ENCODE measurements around the gene BSG.
"Not testable (repeated sequence)": the region's sequence is repeated elsewhere in the genome, so short reads cannot be mapped to it uniquely, and the experiment has no call there.

BSG gene

DNA sequence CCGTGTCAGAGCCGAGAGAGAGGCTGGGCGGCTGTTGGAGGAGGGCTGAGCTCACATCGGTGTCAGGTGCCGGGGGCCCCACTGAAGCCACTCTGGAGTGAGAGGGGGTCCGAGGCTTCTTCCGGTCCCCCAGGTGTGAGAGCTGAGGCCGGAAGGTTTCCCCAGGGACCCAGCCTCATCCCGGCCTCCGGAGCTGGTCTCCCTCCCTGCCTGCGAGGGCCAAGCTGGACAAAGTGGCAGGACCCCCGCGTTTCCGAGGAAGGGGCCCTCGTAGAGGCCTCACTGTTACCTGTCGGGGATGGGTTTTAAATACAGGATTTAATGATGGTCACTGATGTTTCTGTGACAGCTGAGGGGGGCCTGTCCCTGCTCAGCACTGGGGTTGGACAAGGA is 23.9 kb downstream of the BSG start:
- no peak for DNase-seq
- in situ Hi-C loops (cut with HindIII; ENCODE audit: low pct_ligation_motif_present, low pct_unique_long_range_greater_than_20kb, low sequenced_read_pairs): no loop called here

GRCh38 chr19:597406-598315 is 25.3 kb downstream of the BSG start:
- in situ Hi-C loops (cut with HindIII; ENCODE audit: low pct_ligation_motif_present, low pct_unique_long_range_greater_than_20kb, low sequenced_read_pairs): no loop called here

DNA sequence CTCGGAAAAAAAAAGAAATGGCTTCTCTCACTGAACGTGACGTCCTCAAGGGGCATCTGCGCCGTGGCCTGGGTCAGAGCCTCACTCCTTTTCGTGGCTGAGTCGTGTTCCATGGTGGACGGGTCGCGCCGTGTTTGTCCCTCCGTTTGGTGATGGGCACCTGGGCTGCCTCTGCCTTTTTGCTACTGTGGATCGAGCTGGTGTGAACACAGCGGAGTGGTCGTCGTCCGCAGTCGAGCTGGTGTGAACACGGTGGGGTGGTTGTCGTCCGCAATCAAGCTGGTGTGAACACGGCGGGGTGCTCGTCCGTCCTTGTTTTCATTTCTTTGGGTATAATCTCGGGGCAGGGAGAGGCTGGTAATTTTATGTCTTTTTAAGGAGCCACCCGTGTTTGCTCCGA is 28.9 kb downstream of the BSG start:
- no peak for DNase-seq
- in situ Hi-C loops (cut with HindIII; ENCODE audit: low pct_ligation_motif_present, low pct_unique_long_range_greater_than_20kb, low sequenced_read_pairs): no loop called here

More at GRCh38 chr19:597406-598315, 25.3 kb downstream of the BSG start:
- DNase-seq: no peak

DNA sequence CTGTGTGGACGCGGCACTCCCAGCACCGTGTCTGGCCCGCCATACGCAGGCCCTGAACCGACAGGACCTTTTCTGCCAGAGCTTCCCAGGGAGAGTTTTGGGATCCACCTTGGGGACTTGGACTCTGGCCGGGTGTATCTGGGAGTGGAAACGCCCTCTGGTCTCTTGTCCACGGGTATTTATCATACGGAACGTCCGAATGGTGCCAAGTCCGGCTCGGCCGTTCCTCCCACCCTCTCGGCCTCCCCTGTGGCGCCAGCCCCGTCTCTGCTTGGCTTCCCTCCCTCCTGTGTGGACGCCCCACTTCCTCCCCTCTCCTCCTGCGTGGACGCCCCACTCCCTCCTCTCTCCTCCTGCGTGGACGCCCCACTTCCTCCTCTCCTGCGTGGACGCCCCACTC is 29.4 kb downstream of the BSG start:
- in situ Hi-C loops (cut with HindIII; ENCODE audit: low pct_ligation_motif_present, low pct_unique_long_range_greater_than_20kb, low sequenced_read_pairs): no loop called here
- DNase-seq: no peak

GRCh38 chr19:602391-603301 is 30.2 kb downstream of the BSG start:
- no peak for DNase-seq
- in situ Hi-C loops (cut with HindIII; ENCODE audit: low pct_ligation_motif_present, low pct_unique_long_range_greater_than_20kb, low sequenced_read_pairs): no loop called here

GRCh38 chr19:603302-603639 is 30.9 kb downstream of the BSG start:
- in situ Hi-C loops (cut with HindIII; ENCODE audit: low pct_ligation_motif_present, low pct_unique_long_range_greater_than_20kb, low sequenced_read_pairs); DNase-seq: not testable (repeated sequence)

- DNase-seq; in situ Hi-C loops (cut with HindIII; ENCODE audit: low pct_ligation_motif_present, low pct_unique_long_range_greater_than_20kb, low sequenced_read_pairs): not testable (repeated sequence)
Measured at GRCh38 chr19:603779-604178, 31.4 kb downstream of the BSG start.

GRCh38 chr19:604355-604754 is 32.0 kb downstream of the BSG start:
- DNase-seq: no peak
- in situ Hi-C loops (cut with HindIII; ENCODE audit: low pct_ligation_motif_present, low pct_unique_long_range_greater_than_20kb, low sequenced_read_pairs): no loop called here

DNA sequence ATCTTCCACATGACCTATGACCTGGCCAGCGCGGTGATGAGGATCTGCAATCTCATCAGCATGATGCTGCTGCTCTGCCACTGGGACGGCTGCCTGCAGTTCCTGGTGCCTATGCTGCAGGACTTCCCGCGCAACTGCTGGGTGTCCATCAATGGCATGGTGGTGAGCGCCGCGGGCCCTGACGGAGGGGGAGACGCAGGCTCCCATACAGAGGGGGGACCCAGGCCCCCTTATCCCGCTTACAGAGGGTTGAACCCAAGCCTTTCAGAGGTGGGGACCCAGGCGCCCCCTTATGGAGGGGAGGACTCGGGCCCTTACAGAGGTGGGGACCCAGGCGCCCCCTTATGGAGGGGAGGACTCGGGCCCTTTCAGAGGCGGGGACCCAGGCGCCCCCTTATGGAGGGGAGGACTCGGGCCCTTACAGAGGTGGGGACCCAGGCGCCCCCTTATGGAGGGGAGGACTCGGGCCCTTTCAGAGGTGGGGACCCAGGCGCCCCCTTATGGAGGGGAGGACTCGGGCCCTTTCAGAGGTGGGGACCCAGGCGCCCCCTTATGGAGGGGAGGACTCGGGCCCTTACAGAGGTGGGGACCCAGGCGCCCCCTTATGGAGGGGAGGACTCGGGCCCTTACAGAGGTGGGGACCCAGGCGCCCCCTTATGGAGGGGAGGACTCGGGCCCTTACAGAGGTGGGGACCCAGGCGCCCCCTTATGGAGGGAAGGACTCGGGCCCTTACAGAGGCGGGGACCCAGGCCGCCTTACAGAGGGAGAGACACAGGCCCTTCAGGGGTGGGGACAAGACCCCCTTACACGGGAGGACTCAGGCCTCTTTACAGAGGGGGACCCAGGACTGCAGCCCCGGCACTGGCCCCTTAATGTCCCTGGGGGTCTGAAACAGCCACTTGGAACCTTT is 32.9 kb downstream of the BSG start:
- DNase-seq; in situ Hi-C loops (cut with HindIII; ENCODE audit: low pct_ligation_motif_present, low pct_unique_long_range_greater_than_20kb, low sequenced_read_pairs): not testable (repeated sequence)

- in situ Hi-C loops (cut with HindIII; ENCODE audit: low pct_ligation_motif_present, low pct_unique_long_range_greater_than_20kb, low sequenced_read_pairs): no loop called here
- DNase-seq: no peak
Measured at GRCh38 chr19:607301-608154, 35.1 kb downstream of the BSG start.

DNA sequence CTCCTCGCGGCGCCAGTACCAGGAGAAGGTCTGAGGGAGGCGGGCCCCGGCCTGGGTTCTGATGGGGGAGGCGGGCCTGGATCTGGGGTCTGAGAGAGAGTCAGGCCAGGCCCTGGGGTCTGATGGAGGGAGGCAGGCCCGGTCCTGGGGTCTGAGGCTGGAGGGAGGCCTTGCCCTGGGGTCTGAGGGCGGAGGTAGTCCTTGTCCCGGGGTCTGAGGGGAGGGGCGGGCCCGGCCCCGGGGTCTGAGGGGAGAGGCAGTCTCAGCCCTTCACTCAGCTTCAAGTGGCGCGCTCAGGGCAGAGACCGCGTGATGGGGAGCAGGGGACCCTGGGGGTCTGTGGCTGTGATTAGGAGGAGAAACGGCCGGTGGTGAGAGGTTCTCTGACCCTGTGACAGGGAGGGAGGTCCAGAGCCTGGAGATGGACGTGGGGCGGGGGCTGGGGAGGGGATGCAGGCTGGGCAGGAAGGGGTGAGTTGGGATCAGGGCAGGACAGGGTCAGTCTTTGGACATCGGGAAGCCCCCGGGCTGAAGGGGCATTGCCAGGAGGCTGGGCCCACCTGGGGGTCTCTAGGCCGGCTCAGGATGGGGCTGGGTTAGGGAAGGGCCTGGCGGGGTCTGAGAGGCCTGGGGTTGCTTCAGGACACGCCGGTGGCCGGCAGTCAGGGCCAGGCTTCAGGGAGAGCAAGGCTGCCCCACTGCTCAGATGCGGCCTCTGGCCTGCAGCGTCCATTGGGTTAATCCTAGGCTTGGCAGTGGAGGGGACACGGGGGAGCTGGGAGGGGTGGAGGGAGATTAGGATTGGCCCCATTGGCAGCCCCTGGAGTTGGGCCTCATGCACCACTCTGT is 36.0 kb downstream of the BSG start:
- no peak for DNase-seq
- in situ Hi-C loops (cut with HindIII; ENCODE audit: low pct_ligation_motif_present, low pct_unique_long_range_greater_than_20kb, low sequenced_read_pairs): no loop called here

GRCh38 chr19:609004-609346 is 36.6 kb downstream of the BSG start:
- DNase-seq: no peak
- in situ Hi-C loops (cut with HindIII; ENCODE audit: low pct_ligation_motif_present, low pct_unique_long_range_greater_than_20kb, low sequenced_read_pairs): no loop called here

- DNase-seq: no peak
- in situ Hi-C loops (cut with HindIII; ENCODE audit: low pct_ligation_motif_present, low pct_unique_long_range_greater_than_20kb, low sequenced_read_pairs): no loop called here
Measured at GRCh38 chr19:610071-610800, 37.8 kb downstream of the BSG start.

DNA sequence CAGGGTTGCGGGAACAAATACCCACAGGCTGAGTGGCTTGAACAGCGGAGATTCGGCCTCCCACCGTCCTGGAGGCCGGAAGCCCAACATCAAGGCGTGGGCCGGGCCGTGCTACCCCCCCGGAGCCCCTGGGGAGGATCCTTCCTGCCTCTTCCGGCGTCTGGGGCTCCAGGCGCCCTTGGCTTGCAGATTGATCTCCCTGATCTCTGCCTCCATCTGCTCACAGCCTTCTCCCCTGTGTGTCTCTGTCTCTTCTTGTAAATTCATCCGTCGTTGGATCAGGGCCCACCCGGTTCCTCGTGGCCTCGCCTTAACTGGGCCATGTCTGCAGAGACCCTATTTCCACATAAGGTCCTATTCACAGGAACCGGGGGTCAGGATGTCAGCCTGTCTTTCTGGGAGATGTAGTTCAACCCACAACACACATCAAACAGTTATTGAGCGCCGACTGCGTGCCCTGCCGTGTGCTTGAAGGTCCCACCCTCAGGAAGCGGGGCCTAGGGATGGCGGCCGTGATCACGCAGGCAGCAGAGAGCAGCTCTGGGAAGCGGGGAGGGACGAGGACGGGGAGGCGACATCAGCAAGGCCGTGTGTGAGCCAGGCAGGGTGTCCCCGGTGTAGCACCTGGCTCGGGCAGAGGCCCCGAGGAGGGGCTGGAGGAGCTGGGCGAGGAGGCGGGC is 38.5 kb downstream of the BSG start:
- in situ Hi-C loops (cut with HindIII; ENCODE audit: low pct_ligation_motif_present, low pct_unique_long_range_greater_than_20kb, low sequenced_read_pairs): no loop called here
- no peak for DNase-seq

DNA sequence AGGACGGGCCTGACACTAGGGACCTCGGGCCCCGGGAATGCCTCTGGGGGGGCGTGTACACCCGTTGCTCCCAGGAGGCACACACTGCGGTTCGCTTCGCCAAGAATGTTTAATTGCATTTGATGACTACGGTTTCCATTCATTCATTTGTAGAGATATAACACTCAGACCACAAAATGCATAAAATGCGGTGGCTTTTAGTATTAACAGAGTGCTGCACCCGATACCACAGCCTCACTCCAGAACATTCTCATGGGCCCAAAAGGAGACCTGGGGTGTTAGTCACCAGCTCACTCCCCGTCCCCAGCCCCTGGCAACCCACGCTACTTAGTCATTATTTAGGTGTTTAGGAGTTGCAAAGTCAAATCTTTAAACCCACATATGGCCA is 39.1 kb downstream of the BSG start:
- in situ Hi-C loops (cut with HindIII; ENCODE audit: low pct_ligation_motif_present, low pct_unique_long_range_greater_than_20kb, low sequenced_read_pairs): no loop called here
- peak; percentile 24 for DNase-seq

DNA sequence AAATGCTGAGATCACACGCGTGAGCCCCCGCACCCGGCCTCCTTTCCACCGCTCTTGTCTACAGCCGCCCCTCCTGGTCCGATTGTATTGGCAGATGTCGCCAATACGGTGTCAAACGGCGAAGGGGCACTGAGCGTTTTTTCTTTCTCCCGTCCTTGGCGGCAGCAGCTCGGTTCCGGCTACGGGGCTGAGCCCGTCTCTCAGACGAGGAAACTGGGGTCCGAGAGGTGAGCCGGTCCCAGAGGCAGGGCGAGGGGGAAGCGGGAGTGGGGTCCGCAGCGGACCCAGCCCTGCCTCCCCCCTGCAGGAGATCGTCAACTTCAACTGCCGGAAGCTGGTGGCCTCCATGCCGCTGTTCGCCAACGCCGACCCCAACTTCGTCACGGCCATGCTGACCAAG is 40.5 kb downstream of the BSG start:
- in situ Hi-C loops (cut with HindIII; ENCODE audit: low pct_ligation_motif_present, low pct_unique_long_range_greater_than_20kb, low sequenced_read_pairs): no loop called here
- no peak for DNase-seq

Data from ACHN (cell line).